PFSK-1 (cell line): Measurements from ENCODE around the gene AP1G1.

ENCODE experiments used
- POLR2AphosphoS5 ChIP-seq: IDR thresholded peaks from 2 replicates; pipeline ENCODE4 v1.6.1; 2012; ENCODE audit warnings: low read depth, mild to moderate bottlenecking, control low read depth, low read length, moderate library complexity
- REST ChIP-seq, 2 experiments: IDR thresholded peaks; 2 replicates each; pipeline versions ENCODE4 v1.6.1 to v1.8.0; 2011 to 2012; ENCODE audit warnings: low read depth in 2 of 2, low read length in 2 of 2, control low read depth in 1 of 2, inconsistent platforms in 1 of 2, mild to moderate bottlenecking in 1 of 2, moderate library complexity in 1 of 2; ENCODE audit not compliant: insufficient read depth in 1 of 2
- SIN3A ChIP-seq: IDR thresholded peaks from 2 replicates; pipeline ENCODE4 v1.6.1; 2012; ENCODE audit warnings: mild to moderate bottlenecking, low read length, moderate library complexity, borderline replicate concordance; ENCODE audit not compliant: insufficient read depth
- TAF1 ChIP-seq: IDR thresholded peaks from 2 replicates; pipeline ENCODE4 v1.6.1; 2012; ENCODE audit warnings: low read length, control low read depth, borderline replicate concordance; ENCODE audit not compliant: insufficient read depth

DNA sequence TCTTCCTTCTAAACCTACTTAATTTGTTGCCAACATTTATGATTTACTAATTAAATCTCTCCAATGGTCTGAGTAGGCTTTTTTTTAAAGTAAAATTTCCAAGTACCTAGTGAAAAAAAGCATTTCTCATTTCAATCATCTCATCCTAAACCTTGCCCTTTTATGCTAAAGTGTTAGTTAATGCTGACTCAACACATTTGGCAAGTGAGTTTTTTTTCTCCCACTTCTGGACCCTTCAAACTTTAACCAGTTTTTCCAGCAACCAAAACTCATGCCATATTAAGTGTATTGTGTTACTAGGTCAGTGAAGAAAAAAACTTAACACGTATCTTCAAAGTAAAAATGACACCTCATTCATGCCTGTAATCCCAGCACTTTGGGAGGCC is 5.3 kb downstream of the AP1G1 start:
- TF ChIP-seq POLR2AphosphoS5 (no peak), SIN3A (no peak), REST (IDR thresholded peaks at IDR 0.05; ENCODE audit: insufficient read depth in 1 of 2, low read depth in 2 of 2, low read length in 2 of 2) (no peak), TAF1 (no peak)
